Endothelial cell of hepatic sinusoid (primary cell): ENCODE data around the gene PCDHB10.

Source experiments
- in situ Hi-C: cut with HindIII; loops from 2 replicates; pipeline ENCODE4 v1.10.0; 2017; ENCODE audit warnings: low sequenced_read_pairs

PCDHB10 gene

GRCh38 chr5:141236516-141237313 lies 44.6 kb downstream of the PCDHB10 start:
- in situ Hi-C loops = loop anchor here (5.0 kb wide), 1 partner anchor 59 kb away; the partner anchor contains the start of gene PCDHB8

GRCh38 chr5:141241496-141241895 lies 49.3 kb downstream of the PCDHB10 start:
- in situ Hi-C loops = no loop called here
